GM12864 (cell line): ENCODE results near the gene ARAP2.

Source experiments
- DNase-seq: peaks from one replicate; pipeline ENCODE4 v3.0.0-alpha.2; 2011; ENCODE audit warnings: low read depth
- H3K4me3 ChIP-seq: 2 replicates; pipeline ENCODE4 v1.5.1; 2011; ENCODE audit warnings: mild to moderate bottlenecking, low read depth, low read length, control low read depth
- TF ChIP-seq, protein P1 (sequence below): IDR thresholded peaks from 2 replicates; pipeline ENCODE4 v1.5.1; 2011; ENCODE audit warnings: low read depth, mild to moderate bottlenecking, moderate library complexity, low read length, control low read depth, inconsistent platforms; ENCODE audit errors: missing control alignments

ARAP2 gene

DNA sequence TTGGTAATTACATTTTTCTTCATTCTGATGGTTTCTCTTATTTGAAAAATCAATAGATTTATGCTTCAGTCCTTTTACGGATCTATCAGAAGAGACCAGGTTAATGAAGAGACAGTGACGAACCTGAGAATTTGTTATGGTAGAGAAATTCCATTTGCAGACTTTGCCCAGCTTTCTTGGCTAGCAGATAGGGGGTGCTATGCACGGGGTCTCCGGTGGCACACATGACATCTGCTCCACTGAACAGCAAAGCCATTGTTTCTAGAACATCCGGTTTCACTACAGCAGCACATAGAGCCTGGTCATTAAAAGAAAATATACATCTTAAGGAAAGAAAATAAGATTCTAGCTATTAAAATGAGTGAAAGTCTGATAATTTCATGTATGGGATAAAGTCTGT is 85.1 kb downstream of the ARAP2 start:
- no peak overlapping the region for H3K4me3 ChIP-seq
- TF ChIP-seq, protein P1, sequence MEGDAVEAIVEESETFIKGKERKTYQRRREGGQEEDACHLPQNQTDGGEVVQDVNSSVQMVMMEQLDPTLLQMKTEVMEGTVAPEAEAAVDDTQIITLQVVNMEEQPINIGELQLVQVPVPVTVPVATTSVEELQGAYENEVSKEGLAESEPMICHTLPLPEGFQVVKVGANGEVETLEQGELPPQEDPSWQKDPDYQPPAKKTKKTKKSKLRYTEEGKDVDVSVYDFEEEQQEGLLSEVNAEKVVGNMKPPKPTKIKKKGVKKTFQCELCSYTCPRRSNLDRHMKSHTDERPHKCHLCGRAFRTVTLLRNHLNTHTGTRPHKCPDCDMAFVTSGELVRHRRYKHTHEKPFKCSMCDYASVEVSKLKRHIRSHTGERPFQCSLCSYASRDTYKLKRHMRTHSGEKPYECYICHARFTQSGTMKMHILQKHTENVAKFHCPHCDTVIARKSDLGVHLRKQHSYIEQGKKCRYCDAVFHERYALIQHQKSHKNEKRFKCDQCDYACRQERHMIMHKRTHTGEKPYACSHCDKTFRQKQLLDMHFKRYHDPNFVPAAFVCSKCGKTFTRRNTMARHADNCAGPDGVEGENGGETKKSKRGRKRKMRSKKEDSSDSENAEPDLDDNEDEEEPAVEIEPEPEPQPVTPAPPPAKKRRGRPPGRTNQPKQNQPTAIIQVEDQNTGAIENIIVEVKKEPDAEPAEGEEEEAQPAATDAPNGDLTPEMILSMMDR = no peak
- DNase-seq = no peak

DNA sequence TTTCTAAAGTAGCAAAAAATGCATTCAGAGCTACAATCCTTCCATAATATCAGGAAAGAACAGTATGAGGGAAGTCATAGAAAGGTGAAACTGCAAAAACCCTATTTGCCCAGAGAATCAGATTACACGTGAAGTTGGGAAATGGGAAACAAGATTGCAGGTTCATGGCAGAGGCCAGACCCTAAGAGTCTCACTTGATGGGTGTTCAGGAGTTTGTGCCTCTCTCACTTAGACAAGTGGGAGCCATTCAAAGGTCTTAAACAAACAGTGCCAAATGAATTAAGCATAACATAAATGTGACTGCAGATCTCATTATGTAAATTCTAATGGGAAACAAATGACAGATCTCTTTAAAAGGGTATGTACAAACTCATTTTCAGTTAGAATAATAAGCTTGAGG is 91.6 kb downstream of the ARAP2 start:
- no peak overlapping the region for H3K4me3 ChIP-seq
- TF ChIP-seq, protein P1 = no peak
- DNase-seq = no peak

DNA sequence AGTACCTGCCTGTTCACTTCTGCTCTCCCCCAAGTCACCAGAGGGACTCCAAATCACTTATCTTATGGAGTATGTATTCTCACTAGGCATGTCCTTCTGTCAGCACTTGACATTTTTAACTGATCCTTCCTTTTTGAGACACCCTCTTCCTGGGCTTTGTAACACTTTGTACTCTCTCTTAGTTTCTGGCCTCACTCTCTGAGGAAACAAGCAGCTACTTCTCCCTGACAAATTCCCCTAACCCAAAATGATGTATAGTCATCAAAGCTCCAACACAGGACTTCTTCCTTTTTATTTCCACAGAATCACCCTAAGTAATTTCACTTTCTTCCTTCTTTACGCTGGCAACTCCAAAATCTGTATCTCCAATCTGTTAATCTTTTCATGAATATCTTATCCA is 101.8 kb downstream of the ARAP2 start:
- H3K4me3 ChIP-seq = no peak overlapping the region
- TF ChIP-seq, protein P1 = no peak
- no peak for DNase-seq

DNA sequence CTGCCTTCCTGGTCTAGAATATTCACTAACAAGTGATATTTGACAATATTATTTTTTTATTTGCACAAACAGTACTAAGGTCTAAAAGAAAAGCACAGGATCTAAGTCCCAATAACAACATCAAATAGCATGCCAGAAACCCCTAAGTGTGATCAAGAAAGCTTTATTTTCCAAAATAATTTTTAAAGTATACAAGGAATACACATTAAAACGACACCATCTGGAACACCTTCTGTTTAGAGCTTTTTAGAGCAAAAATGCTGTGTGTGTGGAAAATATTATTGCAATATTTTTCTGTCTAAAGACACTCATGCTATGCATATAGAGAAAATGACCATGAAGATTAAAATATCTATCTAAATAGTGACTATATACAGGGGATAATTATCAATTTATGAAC is 103.1 kb downstream of the ARAP2 start:
- H3K4me3 ChIP-seq = no peak overlapping the region
- no peak for DNase-seq
- TF ChIP-seq, protein P1 = no peak

DNA sequence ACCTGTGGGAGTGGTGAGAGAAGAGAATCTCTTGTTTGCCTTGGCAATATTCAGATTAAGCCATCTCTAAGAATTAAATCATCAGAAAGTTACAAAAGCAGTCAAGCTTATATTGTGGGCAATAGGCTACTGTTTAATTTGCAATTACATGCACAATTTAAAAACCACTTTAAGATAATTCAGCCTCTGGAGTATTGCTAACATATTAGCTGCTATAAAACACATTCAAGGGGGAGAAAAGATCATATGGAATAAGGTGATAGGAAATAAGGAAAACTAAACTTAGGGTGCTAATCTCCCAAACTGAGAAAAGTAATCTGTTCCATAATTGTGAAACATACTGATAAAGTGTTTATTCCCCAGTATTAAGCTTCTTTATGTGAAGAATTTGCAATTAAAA is 103.9 kb downstream of the ARAP2 start:
- DNase-seq = no peak
- TF ChIP-seq, protein P1 = no peak
- no peak overlapping the region for H3K4me3 ChIP-seq

DNA sequence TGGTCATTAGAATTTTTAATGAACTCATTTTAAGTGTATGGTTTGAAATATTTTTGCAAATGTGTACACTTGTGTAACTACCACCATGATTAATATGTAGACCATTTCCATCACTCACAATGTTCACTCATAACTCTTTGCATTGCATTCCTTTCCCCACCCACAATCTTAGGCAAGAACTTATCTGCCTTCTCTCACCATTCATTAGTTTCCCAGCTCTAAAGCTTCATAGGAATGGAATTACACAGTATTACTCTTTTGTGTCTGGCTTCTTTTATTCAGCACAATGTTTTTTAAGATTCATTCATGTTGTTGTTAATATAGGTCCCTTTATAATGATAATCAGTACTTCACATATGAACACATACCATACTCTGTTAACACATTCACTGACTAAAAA is 106.1 kb downstream of the ARAP2 start:
- DNase-seq = no peak
- TF ChIP-seq, protein P1 = no peak
- no peak overlapping the region for H3K4me3 ChIP-seq

DNA sequence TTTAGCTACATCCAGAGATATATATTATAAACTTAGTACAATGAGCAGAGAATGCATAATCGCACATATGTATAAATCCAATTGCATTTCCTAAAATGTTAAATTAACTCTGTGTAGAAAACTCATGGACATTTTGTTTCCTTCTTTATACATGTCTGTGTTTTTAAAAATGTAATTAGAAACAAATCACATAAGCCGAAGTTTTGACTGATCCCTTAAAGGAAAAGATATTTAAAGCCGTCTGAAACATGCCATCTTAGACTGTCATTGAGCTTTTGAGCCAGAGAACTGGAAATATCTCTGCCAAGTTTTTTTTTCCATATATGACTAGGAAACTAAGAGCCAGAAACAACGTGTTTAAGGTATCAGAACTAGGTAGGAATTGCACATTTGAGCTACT is 107.0 kb downstream of the ARAP2 start:
- no peak overlapping the region for H3K4me3 ChIP-seq
- TF ChIP-seq, protein P1 = no peak
- DNase-seq = no peak
